Measurements from ENCODE around the gene KIR3DL1.

DNA sequence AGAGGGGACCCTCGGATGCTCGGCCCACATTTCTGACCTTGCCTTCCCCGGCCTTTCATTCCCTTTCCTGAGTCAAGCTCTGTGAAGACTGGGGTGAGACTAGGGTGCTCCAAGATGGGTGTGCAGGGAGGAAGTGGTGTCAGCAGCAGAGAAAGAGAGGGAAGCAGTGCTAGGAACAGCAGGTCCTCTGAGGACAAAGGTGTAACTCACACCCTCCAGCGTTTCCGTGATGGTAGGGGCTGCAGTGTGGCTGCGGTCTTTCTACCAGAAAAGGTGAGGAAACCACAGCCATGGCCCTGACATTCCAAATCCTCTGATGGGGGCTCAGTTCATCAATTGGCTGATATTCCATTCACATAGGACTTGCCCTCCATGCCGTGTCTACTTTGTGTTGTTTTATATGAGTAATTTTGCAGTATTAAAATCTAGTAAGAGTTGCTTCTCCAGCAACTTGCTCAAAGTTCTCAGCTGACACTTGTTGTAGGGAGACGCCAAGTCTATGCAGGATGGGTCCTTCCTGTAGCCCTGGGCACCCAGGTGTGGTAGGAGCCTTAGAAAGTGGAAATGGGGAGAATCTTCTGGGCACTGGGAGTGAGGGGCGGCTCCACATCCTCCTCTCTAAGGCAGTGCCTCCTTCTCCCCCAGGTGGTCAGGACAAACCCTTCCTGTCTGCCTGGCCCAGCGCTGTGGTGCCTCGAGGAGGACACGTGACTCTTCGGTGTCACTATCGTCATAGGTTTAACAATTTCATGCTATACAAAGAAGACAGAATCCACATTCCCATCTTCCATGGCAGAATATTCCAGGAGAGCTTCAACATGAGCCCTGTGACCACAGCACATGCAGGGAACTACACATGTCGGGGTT lies 1.6 kb downstream of the KIR3DL1 start:
- no peak for TF ChIP-seq POLR2A (IDR thresholded peaks at IDR 0.05)
- TF ChIP-seq, protein P1, sequence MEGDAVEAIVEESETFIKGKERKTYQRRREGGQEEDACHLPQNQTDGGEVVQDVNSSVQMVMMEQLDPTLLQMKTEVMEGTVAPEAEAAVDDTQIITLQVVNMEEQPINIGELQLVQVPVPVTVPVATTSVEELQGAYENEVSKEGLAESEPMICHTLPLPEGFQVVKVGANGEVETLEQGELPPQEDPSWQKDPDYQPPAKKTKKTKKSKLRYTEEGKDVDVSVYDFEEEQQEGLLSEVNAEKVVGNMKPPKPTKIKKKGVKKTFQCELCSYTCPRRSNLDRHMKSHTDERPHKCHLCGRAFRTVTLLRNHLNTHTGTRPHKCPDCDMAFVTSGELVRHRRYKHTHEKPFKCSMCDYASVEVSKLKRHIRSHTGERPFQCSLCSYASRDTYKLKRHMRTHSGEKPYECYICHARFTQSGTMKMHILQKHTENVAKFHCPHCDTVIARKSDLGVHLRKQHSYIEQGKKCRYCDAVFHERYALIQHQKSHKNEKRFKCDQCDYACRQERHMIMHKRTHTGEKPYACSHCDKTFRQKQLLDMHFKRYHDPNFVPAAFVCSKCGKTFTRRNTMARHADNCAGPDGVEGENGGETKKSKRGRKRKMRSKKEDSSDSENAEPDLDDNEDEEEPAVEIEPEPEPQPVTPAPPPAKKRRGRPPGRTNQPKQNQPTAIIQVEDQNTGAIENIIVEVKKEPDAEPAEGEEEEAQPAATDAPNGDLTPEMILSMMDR (IDR thresholded peaks at IDR 0.05), result no peak
